NCI-H748 (cell line): Measurements from ENCODE around the gene COPZ2.
"Not testable (repeated sequence)": the region's sequence is repeated elsewhere in the genome, so short reads cannot be mapped to it uniquely, and the experiment has no call there.

Experiments
- DNase-seq: peaks from one replicate; lab custom pipeline; 2025; ENCODE audit not compliant: unreplicated experiment; lab: John Stamatoyannopoulos, UW

The COPZ2 gene

DNA sequence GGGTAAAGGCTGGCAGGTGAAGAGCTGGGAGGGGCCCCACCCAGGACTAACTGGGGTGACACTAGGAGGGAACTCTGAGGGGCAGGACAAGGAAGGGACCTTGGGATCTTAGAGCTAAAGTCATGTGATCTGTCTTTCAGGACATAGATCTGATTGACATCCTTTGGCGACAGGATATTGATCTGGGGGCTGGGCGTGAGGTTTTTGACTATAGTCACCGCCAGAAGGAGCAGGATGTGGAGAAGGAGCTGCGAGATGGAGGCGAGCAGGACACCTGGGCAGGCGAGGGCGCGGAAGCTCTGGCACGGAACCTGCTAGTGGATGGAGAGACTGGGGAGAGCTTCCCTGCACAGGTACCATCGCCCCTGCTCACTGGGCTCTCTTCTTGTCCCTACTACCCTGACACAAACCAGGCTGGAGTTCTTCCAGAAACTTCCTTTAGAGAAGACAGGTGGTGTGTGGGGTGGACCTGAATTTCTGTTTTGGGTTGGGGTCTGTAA is 18.7 kb upstream of the COPZ2 start:
- no peak for DNase-seq

DNA sequence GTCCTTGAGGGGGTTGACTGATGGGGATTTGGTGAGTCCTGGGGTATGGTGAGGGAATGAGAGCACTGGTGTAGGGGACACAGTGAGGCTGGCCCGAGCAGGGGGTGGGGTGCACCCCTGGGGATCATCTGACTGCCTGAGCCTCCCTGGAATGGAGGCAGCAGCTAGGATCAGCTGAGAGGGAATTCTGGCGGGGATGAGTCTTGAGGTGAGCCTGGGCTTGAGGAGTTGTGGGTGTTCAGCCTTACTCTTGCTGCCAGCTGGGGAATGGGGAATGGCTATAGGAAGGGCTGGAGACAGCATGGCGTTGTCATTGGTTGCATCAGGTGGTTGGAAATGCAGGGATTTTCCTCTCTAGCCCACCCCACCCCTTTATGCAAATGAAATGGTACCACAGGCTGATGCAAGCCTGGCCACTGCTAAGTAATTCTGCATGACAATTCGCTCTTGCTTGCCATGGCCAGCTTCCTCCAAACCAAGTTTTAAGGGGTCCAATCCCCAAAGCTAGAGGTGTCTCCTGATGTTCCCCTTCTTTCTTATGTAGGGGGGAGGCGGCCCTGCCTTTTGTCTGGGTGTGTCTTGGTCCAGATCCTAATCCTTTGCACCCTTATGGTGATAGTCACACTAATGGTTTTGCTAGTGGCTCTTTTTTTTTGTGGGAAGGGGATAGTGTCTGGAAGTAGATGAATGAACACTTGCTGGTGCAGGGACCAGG is 18.1 kb upstream of the COPZ2 start:
- DNase-seq: peak; percentile 7

DNA sequence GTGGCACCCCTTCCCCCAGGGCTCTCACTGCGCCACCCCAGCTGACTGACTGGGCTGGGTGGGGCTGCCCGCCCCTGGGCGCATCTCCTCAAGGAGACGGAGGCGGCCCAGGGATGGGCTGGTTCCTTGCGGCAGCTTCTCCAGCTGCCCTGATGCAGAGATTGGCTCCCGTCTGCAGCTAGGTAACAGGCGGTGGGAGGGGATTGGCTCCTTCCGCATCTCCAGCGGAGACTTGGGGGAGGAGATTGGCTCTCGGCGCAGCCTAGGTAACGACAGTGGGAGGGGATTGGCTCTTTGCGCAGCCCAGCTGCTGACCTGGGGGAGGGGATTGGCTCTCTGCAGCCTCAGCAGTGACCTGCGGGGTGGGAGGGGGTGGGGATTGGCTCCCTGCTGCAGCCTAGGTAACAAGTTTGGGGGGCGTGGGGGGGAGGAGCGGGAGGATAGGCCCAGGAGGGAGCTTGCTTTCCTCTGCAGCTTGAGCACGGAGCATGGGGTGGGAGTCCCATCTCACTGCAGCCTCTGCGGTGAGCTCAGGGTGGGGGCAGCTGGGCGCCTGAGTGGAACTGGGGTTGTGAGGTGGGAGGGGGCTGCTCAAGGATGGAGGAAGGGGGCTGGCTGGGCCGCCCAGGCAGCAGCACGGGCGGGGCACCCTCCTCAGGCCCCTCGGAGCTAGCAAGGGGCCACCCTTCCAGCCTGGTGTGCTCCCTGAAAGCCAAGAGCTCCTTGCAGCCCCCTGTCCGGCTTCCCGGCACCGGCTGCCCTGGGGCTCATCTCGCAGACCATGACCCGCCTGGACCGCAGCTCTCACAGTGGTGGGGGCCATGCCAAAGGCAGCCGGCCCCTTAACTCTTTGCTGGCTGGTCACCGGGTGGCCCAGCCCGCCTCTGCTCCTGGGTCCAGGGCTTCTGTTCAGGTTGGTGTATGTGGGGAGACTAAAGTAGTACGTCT is 16.9 kb upstream of the COPZ2 start:
- peak; percentile 88 for DNase-seq

DNA sequence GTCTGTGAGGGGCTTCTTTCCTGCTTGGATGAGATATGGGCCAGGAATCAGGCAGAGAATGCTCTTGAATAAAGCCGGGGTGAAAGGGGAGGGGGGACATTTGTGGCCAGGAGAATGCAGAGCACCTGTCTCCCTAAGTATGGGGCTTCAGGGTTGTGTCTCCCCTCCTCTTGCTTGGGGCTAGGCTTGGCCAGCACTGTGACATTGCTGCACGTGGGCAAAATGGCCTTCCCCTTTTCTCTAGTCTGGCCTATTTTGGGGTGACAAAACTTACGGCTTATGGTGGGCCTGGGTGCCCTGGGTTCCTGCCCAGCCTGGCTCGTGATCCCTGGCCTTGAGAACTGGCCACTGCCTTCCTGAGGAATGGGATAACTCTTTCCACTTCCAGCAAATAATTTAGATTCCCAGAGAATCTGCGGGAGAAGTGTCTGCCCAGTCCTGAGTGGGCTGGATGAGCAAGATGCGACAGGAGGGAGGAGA is 16.2 kb upstream of the COPZ2 start:
- no peak for DNase-seq

DNA sequence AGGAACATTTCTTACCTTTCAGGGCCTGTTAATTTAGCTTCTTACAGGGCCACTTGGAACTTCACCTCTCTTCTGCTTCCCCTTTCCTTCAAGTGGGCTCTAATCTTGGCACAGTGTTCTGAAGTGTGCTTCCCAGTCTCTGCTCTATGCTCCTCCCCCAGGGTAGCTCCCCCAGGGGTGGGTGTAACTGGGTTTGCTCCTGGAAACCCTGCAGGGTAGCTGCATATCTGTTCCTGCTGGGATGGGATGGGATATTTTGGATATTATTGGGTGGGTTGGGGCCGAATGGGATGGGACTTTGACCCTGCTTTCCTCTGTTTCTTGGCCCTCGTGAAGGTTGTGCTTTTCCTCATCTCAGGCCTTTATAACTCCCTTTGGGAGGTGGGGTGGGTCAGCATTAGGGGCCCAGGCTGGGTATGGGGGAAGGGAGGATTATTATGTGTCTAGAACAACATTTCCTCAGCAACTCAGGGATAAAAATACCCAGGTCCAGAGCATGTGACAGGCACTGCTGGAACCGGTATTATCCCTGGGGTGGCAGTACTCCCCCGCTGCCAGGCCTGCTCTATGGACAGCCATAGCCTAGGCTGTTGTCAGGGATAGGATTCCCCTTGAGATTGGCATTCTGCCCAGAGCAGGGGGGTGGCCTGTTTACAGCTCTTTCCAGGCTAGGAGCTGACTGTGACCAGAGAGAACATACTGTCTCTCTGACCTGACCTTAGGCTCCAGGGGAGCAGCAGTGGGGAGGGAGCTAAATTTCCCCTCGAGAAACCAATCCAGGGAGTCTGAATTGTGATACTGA is 15.6 kb upstream of the COPZ2 start:
- peak; percentile 66 for DNase-seq

DNA sequence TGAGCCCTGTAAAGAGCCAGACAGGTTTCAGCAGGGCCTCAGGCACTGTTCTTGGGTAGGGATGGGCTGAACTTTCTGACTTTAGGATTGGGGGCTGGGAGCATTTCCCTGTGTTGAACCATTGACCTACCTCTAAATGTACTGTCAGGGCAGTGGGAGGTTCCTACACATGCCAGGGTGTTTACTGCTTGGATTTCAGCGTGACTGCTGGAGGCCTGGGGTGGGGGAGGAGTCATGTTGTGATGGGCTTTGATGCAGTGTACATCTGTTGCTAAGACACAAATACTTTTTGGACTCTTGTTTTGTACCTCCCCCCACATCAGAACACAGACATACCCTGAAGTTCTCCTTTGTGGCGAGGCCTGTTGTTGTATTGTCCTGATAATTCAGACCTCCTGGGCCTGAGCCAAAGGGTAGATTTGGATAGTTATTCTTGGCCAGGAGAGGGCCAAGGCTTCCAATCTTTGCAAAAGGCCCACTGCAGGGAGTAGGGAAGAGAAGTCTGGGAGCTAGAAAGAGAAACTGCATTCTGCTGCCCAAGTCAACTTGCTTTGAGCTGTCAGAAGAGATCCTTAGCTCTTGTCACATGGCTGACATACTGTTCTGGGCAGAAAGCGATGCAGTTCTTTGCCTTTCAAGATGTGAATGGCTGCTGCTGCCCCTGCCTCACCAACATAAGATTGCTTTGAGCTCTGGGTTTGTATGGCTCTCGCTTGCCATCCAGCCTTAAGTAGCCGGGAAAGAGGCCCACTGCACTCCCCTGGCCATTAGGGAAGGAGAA is 14.3 kb upstream of the COPZ2 start:
- no peak for DNase-seq

DNA sequence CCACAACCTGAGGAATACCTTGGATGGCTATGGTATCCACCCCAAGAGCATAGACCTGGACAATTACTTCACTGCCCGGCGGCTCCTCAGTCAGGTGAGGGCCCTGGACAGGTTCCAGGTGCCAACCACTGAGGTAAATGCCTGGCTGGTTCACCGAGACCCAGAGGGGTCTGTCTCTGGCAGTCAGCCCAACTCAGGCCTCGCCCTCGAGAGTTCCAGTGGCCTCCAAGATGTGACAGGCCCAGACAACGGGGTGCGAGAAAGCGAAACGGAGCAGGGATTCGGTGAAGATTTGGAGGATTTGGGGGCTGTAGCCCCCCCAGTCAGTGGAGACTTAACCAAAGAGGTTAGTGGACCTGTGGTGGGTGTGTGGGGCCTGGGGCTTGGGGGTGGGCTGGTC is 13.7 kb upstream of the COPZ2 start:
- DNase-seq: no peak

DNA sequence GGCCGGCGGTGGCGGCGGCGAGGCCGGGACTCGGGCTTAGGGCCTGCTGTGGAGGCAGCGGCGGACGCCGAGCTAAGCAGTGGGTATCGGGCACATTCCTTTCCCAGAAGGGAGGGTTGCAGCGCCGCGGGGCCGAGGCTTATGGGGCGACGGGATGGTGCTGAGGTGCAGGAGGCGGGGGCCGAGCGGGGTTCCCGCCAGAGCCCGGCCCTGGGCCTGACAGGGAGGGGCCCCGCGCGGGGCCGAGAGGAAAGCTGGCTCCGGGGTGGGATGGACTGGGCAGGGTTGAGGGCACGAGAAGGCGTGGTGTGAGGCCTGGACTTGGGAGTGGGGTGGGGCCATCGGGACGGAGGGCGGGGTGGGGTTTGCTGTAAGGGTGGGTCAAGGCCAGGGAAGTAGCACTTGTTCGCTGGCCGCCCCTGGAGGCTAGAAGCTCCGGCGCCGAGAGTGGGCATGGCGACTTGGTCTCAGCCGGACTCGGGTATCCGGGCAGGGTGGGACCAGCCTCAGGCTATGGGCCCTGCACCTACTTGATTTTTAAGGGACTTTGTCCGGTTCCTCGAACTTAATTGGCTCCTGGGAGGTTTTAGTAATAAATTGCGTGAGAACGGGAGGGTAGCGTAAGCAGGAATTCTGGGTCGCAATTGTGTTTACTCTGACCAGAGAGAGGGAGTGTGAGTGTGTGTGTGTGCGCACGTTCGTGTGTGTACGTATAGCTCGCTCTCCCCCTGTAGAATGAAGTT is 11.0 kb upstream of the COPZ2 start:
- DNase-seq: peak; percentile 90

DNA sequence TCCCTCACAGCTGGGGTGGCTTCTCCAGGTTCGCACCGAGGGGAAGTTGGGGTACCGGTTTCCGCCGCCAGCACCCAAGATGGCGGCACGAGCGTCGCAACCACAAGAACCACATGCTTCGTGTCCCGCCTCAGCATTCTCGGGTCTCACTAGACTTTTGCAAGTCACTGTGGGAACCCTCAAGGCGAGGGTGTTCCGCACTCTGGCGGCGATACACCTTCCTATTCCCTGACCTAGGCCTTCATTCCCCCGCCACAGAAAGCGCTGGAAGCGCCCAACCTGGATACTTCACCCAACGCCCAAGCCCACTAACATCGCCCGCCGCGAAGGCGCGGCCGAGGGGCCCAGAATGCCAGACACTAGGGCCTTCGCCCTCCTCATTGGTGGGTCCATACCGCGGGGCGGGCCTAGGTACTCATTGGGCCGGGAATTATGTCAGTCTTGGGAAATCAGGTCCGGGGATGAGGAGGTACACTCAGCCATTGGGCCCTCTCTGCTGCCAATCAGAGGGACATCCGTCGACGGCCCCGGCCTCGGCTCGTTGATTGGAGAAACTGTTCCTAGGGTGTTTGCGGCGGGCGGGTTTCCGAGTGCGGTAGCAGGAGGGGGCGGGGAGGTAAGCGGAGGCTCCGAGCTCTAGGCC is 10.3 kb upstream of the COPZ2 start, which contains the start of gene NFE2L1:
TSS of gene NFE2L1 (plus strand) at position 619 of the 643 bp plus-strand sequence. CDS start 2,760 bp downstream, outside the sequence.
- DNase-seq: peak; percentile 100

DNA sequence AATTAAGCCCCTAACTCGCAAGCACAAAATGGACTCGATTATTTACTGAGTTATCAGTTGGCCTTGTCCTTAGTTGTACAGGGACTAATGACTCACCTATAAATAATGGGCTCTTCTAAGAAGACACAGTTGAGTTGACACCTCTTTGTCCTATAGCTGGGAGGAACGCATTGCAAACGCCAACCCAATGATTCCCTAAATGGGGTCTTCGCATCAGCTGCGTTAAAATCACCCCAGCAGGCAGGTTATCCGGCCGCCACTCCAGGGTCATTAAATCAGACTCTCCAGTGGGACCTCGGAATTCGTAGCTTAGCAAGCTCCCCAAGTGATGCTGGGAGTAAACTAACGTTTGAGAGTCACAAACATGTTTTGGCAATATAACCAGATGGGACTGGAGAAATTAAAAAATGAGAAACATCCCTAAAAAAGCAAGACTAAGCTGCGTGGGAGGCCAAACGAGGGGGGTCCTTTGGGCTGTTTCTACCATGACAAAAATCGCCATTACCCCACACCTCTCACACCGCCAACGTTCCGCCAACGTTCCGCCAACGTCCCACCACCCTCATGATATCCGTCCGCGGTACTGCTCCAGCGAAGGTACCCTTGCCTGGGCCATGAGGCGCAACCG is 9.6 kb upstream of the COPZ2 start:
- DNase-seq: peak; percentile 40

DNA sequence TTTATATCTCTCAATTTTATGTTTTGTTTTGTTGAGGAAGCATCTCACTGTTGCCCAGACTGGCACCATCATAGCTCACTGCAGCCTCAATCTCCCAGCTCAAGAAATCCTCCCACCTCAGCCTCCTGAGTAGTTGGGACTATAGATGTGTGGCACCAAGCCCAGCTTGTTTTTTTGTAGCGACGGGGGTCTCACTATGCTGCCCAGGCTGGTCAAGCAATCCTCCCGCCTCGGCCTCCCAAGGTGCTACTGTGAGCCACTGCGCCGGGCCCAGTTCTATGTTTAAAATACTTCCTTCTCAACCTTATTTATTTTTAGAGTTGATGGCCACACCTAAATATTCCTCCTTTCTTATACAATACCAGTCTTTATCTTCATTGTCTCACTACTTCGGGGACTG is 8.7 kb upstream of the COPZ2 start:
- DNase-seq: no peak

DNA sequence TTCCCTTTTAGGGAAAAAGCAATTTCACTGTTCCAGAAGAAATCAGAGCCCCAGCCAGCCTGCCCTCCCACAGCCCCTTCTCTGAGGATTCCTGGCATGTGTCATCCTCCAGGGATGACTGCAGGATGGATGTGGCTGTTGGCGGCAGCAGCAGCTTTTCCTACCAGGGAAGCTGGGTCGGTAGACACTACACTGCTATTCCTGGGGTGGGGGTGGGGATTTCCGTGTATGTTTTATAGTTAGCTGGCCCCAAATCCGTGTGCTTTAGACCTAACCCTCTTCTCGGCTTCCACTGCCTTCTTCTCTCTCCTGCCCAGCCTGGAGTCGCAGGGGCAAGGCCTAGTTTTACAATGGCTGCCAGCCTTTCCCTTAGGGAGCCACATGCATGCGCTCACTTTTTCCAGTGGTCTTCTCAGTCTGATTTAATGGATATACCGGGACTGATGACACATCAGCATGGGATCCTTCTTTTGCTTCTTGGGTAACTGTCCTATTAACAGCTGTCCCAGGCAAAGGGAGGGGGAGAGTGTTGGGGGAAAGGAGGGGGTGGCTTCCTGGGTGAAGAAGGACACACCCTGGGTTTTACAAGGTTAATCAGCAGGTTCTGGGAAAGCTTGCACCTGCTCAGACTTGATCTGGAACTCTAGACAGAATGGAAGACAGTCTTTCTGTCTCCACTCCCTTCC is 7.9 kb upstream of the COPZ2 start:
- no peak for DNase-seq

DNA sequence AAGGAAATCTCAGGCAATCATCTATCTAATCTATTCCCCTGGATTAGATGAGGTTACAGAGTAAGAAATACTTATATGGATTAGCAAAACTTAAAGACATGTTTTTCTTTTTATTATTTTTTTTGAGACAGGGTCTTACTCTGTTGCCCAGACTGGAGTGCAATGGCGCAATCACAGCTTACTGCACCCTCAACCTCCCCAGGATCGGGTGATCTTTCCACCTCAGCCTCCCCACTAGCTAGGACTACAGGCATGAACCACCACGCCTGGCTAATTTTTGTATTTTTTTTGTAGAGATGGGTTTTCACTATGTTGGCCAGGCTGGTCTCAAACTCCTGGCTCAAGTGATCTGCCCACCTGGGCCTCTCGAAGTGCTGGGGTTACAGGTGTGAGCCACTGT is 7.3 kb upstream of the COPZ2 start:
- no peak for DNase-seq

DNA sequence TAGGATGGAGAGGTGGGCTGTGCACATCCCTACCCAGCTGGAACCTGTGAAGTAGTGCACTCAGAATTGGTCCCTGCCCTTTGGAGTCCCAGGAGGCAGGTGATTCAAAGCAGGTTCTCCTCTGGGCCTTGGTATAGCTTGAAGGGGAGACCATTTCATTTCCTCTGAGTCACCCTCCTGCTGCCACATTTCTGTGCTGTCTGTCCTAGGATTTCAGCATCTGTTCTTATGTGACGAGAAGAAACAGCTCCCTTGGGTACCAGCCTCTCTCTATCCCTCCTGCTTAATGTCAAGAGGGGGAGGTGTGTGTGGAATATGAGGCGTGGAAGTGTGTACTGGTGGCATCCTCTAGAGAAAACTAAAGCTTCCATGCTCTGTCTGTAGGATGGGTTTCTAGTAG is 5.6 kb upstream of the COPZ2 start:
- no peak for DNase-seq

DNA sequence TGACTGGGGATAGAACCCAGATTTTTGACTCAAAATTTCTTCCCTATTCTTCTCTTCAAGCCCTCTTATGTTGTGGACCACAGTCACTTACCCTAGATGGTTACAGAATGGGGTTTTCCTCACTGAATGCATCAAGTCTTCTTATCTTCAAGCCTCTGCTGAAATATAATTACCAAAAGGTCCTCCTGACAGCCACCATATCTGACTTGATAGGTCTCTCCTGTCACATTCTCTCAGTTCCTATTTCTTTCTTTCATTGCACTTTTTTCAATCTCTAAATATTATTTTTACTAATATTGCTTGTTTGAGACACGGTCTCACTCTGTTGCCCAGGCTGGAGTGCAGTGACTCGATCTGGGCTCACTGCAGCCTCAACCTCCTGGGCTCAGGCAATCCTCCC is 1.1 kb upstream of the COPZ2 start:
- DNase-seq: no peak

DNA sequence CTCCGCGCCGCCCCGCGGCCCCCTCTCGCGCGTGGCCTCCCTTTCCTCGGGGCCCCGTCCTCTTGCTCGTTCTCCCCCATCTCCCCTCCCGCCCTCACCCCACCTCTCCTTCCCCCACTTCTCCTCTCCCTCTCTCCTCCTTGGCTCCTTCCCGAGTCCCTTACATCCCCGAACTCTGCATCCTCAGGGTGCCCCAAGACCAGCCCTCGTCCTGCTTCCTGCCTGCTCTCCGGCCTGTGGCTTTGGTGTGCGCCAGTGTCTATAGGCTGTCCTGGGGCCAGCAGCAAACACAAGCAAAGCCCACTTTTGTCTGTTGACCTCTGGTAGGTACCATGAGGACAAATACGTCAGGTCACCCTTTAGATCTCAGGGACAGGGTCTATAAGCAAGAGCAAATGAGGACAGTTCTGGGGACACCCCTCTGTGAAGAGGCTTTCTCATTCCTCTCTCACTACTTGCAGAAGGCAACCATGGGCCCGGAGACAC is 284 bp upstream of the COPZ2 start:
- no peak for DNase-seq

DNA sequence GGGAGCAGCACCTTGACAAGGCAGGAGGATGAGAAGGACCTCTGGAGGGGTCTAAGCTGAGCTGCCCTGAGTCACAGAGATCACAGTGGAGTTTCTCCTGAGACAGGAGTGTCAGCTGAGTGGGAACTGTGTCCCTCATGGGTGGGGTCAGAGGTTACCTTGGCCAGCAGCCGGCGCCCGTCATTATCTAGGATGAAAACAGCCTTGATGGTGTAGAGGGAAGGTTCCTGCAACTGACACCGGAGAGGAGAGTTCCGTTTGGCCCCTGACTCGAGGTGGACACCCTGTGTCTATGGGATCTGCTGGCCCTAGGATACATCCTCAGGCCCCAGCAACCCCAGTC is 933 bp downstream of the COPZ2 start:
- DNase-seq: no peak

DNA sequence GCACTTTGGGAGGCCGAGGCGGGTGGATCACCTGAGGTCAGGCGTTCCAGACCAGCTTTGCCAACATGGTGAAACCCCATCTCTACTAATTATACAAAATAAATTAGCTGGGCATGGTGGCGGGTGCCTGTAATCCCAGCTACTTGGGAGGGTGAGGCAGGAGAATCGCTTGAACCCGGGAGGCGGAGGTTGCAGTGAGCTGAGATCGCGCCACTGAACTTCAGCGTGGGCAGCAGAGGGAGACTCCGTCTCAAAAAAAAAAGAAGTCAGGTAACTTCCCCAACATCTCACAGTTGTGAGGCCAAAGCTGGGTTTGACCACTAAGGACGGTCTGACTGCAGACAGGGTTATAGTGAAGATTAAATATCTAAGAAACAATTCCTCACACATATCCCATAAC is 2.9 kb downstream of the COPZ2 start:
- DNase-seq: not testable (repeated sequence)
